Type B pancreatic cell (in vitro differentiated cells): ENCODE results near the gene PMEPA1. TPM values are rescaled to one million over a fixed set of nuclear protein-coding genes. Genes with fewer than 3 reads are reported as not detected.

Source experiments
- DNase-seq: peaks from one replicate; pipeline ENCODE4 v3.0.0; 2021; ENCODE audit warnings: mixed read lengths; ENCODE audit not compliant: unreplicated experiment; ENCODE audit errors: extremely low spot score
- H3K27ac Mint-ChIP-seq: 2 replicates; pipeline ENCODE4 v1.8.0; 2021; ENCODE audit warnings: mild to moderate bottlenecking, mixed read lengths
- H3K27me3 Mint-ChIP-seq: 2 replicates; pipeline ENCODE4 v1.8.0; 2021; ENCODE audit warnings: mixed read lengths
- H3K36me3 Mint-ChIP-seq: 2 replicates; pipeline ENCODE4 v1.8.0; 2021; ENCODE audit warnings: mixed read lengths
- H3K4me1 Mint-ChIP-seq: one replicate; pipeline ENCODE4 v1.8.0; 2021; ENCODE audit warnings: mixed read lengths; ENCODE audit not compliant: unreplicated experiment
- H3K4me3 Mint-ChIP-seq: 2 replicates; pipeline ENCODE4 v1.8.0; 2021; ENCODE audit warnings: mild to moderate bottlenecking, mixed read lengths
- H3K9me3 Mint-ChIP-seq: 2 replicates; pipeline ENCODE4 v1.8.0; 2021; ENCODE audit warnings: mixed read lengths
- total RNA-seq: library from RNA; stranded (reverse); gene quantifications from 2 replicates; pipeline ENCODE4 v1.2.1, GENCODE V29; 2021; ENCODE audit warnings: low replicate concordance
- TF ChIP-seq, protein P1 (sequence below): fragments of 200-600 bp; sonication (generic); conservative IDR thresholded peaks from 2 replicates; pipeline ENCODE4 v1.5.0; 2021; ENCODE audit warnings: antibody characterized with exemption, mild to moderate bottlenecking

Gene PMEPA1
- total RNA-seq, 1 donor from 2014 or later = 8.8 TPM

- TF ChIP-seq, protein P1, sequence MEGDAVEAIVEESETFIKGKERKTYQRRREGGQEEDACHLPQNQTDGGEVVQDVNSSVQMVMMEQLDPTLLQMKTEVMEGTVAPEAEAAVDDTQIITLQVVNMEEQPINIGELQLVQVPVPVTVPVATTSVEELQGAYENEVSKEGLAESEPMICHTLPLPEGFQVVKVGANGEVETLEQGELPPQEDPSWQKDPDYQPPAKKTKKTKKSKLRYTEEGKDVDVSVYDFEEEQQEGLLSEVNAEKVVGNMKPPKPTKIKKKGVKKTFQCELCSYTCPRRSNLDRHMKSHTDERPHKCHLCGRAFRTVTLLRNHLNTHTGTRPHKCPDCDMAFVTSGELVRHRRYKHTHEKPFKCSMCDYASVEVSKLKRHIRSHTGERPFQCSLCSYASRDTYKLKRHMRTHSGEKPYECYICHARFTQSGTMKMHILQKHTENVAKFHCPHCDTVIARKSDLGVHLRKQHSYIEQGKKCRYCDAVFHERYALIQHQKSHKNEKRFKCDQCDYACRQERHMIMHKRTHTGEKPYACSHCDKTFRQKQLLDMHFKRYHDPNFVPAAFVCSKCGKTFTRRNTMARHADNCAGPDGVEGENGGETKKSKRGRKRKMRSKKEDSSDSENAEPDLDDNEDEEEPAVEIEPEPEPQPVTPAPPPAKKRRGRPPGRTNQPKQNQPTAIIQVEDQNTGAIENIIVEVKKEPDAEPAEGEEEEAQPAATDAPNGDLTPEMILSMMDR = no peak
- Mint-ChIP-seq H3K4me1 (no peaks in the 10 kb centered on the region), H3K36me3 (no peaks in the 10 kb centered on the region), H3K4me3 (no peak overlapping the region), H3K9me3 (no peaks in the 10 kb centered on the region), H3K27ac (no peak overlapping the region), H3K27me3 (no peaks in the 10 kb centered on the region)
- no peak for DNase-seq
Measured at GRCh38 chr20:57660181-57660921, 49.5 kb downstream of the PMEPA1 start.

DNA sequence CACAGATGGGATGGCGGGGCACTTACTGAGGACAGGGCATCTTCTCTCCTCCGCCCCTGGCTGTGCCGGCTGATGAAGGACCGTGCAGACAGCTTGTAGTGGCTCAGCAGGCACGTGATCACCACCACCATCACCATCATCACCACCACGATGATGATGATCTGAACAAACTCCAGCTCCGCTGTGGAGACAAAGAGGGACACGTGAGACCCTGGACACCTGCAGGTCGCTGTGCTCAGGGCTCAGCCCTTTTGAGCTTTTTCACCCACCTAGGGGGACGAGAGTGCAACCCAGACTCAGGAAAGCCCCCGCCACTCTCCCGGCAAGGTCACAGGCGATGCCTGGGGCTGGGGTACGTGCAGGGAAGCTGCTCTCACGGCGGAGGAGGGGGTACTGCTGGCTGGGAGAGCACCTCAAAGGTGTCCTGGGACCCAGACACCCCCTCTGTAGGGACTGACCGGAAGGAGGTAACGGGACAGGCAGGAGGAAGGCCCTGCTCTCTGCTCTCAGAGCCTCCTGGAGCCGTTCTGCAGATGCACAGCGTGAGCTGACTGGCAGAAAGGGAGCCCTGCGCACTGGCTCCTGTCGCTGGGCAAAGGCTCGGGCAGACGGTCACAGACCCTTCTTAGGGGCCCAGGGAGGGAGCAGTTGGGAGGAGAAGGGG, 50.2 kb downstream of the PMEPA1 start:
- DNase-seq = peak; percentile 68
- Mint-ChIP-seq H3K4me1 (peaks cover 1% of the 10 kb centered on the region), H3K4me3 (no peak overlapping the region), H3K9me3 (no peaks in the 10 kb centered on the region), H3K36me3 (no peaks in the 10 kb centered on the region), H3K27ac (no peak overlapping the region), H3K27me3 (no peaks in the 10 kb centered on the region)
- TF ChIP-seq, protein P1 = no peak

DNA sequence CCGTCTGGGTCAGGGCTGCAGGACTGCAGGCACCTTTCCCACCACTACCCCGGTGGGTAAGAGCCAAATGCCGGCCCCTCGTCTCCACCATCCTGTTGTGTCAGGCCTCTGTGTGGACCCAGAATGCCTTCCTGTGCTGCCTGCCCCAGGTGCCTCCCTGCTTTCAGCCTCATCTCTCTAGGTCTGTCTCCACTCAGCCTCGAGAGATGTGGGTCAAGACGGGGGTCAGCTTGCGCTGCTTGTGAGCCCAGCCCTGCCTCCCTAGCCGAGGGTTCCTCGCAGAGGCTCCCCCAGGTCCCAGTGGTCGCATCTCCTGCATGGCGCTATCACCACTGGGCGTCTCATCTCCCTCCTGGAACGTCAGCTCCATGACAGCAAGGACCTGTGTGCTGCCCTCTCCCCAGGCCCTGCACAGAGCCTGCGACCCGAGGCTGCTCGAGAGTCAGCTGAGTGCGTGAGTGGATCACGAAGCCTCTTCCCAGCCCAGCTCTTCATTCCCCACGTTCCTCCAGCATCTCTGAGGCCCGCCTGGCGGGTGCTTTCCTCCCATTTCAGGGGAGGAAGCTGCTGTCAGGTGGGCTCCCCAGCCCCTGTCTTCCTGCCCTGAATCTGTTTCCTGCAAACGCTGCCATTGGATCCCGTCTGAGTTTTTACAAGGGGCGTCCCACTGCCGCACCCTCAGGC, 50.8 kb downstream of the PMEPA1 start:
- no peak overlapping the region for H3K27ac Mint-ChIP-seq

GRCh38 chr20:57658447-57658832, 51.4 kb downstream of the PMEPA1 start:
- H3K27ac Mint-ChIP-seq = no peak overlapping the region

More for the DNA sequence above, 50.8 kb downstream of the PMEPA1 start:
- DNase-seq = peak; percentile 60
- Mint-ChIP-seq H3K4me3 (no peak overlapping the region), H3K9me3 (no peaks in the 10 kb centered on the region), H3K27me3 (peaks cover 4% of the 10 kb centered on the region), H3K4me1 (peaks cover 6% of the 10 kb centered on the region), H3K36me3 (no peaks in the 10 kb centered on the region)
- TF ChIP-seq, protein P1 = no peak

More at GRCh38 chr20:57658447-57658832, 51.4 kb downstream of the PMEPA1 start:
- peaks cover 6% of the 10 kb centered on the region for H3K4me1 Mint-ChIP-seq
- H3K4me3 Mint-ChIP-seq = no peak overlapping the region
- TF ChIP-seq, protein P1 = no peak
- H3K9me3 Mint-ChIP-seq = no peaks in the 10 kb centered on the region
- H3K27me3 Mint-ChIP-seq = peaks cover 4% of the 10 kb centered on the region
- H3K36me3 Mint-ChIP-seq = no peaks in the 10 kb centered on the region
- no peak for DNase-seq
